Forelimb muscle (tissue), 1 donor: ENCODE results near the gene FRY. TPM values are rescaled to one million over a fixed set of nuclear protein-coding genes. Genes with fewer than 3 reads are reported as not detected.
"Not testable (repeated sequence)": the region's sequence is repeated elsewhere in the genome, so short reads cannot be mapped to it uniquely, and the experiment has no call there.

ENCODE experiments used
- DNase-seq: peaks from one replicate; pipeline ENCODE4 v3.0.0-alpha.2; 2013; ENCODE audit warnings: low read depth
- polyA plus RNA-seq: library from polyadenylated mRNA; unstranded; fragments of 120-200 nt; gene quantifications from one replicate; pipeline ENCODE4 v1.2.1, GENCODE V29; 2013; ENCODE audit not compliant: insufficient read length

Gene FRY
- polyA plus RNA-seq, result 53.1 TPM

DNA sequence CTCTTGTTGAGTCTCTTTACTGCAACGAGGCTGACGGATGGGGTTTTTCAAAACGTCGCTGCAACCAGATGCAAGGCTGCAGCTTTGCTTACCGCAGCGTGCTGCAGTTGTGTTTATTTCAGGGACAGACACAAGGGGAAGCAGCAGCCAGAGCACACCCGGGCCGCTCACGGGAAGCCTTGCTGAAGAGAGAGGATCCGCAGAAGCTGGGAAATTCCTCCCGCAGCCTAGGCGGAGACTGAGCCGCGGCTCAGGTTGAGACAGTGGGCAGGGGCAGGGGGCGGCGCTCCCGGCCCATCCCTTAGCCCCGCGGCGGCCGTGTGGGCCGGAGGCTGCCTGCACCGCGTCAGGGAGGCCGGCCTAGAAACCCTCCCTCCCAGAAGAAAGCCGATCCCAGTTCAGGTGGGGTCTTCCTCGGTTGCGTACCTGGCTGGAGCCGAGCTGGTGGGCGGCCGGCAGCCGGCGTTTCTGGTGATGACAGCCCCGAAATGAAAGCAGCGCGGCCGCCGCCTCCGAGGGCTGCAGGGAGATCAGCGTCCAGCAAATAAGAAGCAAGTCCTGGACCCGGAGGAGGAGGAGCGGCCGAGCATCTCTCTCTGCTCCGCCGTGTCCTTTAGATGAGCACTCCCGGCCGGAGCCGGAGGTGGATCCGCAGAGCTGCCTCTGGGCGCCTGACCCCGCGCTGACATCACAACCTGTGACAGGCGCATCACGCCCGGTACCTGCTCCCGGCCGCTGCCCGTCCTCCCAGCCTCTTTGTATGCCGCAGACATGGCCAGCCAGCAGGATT is at the start of gene FRY:
TSS of gene FRY (plus strand) at position 750 of the 790 bp plus-strand sequence. CDS start at position 772, 22 bp downstream.
- peak; percentile 22 for DNase-seq

DNA sequence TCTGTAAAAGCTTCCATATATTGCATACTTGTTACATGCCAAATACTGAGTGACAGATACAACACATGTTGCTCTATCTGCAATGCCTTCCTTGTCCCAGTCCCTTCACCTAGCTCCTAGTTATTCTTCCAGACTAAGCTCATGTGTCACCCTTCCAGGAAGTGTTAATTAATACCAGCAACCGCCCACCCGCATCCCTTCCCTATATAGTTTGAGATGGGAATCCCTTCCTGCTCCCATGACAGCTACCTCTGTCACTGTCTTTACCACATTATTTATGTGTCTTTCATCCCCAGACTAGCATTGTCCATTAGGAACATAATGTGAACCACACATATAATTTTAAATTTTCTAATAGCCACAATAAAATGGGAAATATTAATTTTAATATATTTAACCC is 49.5 kb upstream of the FRY start:
- DNase-seq, result no peak

DNA sequence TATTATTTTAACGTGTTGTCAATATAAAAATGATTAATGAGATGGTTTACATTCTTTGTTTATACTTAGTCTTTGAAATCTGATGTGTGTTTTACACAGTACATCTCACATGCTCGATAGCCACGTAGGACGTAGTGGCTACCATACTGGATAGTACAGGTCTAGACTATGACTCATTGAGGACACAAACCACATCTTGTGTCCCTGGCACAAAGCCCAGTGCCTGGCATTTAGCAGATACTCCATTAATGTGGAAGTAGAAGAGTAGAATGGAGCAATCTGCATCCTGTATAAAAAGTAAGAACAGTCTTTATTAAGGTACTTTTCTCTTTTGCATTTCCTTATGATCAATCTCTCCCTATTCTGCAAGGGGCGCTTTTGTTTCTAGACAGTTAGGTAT is 49.0 kb upstream of the FRY start:
- no peak for DNase-seq

DNA sequence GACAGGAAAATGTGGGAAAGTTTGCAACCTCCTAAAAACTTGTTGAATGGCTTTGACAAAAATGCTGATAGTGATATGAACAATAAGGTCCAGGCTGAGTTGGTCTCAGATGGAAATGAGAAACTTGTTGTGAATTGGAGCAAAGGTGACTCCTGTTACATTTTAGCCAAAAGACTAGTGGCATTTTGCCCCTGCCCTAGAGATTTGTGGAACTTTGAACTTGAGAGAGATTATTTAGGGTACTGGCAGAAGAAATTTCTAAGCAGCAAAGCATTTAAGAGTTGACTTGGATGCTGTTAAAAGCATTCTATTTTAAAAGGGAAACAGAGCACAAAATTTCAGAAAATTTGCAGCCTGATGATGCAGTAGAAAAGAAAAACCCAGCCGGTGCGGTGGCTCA is 47.9 kb upstream of the FRY start:
- not testable (repeated sequence) for DNase-seq

DNA sequence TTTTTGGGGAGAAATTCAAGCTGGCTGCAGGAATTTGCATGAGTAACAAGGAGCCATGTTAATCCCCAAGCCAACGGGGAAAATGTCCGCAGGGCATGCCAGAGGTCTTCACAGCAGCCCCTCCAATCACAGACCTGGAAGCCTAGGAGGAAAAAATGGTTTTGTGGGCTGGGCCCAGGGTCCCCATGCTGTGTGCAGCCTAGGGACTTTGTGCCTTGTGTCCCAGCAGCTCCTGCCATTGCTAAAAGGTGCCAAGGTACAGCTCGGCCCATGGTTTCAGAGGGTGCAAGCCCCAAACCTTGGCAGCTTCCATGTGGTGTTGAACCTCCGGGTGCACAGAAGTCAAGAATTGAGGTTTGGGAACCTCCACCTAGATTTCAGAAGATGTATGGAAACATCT is 47.2 kb upstream of the FRY start:
- DNase-seq, result not testable (repeated sequence)

DNA sequence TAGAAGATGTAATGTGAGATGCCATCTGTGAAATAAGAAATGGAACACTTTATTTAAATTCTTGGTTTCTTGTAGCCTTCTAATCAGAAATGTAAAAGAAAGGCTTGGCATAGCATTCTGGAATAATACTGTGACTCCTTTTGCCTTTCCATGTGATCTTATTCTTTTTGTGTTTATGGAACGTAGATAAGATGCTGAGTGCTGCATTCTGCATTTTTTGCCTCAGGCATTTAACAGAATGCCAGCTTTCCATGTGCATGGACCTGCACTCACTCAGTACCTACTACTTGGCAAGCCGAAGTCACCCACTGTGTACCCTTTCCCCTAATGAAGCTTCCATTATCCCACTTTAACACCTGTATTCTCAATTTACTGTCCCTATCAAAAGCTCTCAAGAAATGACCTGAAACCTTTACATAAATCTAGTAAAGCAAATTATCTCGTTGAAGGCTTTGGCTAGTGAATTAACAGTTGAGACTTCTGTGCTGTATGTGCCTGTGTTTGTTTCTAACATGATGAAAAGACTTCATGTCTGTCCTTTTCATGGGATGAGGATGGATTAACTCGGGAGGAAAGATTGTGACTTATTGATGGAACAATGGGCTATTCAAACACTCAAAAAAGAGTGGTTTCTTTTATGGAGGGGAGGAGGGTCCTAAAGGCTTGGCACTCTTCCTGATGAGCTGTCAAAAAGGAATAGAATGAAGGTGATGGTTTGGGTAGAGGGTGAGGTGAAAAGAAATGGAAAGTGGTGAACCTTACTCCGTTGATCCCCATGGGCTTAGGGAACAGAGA is 44.7 kb upstream of the FRY start:
- no peak for DNase-seq

DNA sequence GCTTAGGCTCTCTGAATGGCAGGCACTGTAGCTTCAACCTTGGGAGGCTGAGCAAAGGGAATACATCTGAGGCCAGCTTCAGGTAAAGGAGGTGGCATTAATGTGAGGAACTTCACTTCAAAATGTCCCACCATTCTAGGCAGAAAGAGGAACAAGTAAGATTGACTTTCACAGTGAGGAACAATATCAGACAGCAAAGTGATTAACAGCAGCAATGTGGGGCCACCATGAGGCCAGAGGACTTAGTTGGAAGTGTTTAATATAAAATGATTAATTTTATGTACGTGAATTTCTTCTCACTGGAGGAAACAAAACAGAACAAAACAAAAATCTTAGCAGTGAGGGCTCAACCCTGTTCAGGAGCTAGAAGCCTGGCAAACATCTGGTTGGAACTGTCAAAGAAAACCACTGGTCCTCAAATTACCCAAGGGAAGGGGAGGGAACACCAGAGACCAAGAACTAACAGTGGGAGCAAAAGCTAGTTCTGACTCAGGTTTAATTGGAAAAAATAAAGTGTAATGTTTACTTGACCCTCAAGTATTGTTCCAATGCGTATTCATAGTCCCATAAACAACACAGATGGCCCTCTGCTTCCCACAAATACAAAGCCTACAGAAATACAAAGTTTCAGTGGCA is 43.9 kb upstream of the FRY start:
- DNase-seq, result no peak

DNA sequence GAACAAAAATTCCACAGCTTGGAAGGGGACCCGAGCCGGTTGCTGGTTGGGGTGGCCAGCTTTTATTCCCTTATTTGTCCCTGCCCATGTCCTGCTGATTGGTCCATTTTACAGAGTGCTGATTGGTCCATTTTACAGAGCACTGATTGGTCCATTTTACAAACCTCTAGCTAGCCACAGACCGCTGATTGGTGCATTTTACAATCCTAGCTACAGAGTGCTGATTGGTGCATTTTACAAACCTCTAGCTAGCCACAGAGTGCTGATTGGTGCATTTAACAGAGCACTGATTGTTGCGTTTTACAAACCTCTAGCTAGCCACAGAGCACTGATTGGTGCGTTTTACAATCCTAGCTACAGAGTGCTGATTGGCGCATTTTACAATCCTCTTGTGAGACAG is 37.2 kb upstream of the FRY start:
- not testable (repeated sequence) for DNase-seq

DNA sequence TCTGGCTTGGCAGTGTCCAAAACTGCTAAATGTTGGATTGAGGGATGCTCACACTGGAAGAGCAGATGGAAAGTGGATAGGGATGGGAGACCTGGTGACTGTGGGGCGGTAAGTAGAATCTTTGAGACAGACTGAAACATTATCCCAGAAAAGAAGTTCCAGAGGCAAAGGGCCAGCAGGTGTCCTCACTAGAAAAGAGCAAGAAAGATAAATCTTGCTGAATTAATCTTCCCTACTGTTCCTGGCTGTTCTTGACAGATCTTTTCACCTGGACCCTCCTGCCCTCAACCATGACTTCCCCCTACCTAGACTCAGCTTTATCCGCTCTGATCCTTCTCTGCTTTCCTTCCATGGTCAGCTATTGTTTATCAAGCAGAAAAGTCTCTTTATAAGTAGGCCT is 35.0 kb upstream of the FRY start:
- DNase-seq, result no peak

DNA sequence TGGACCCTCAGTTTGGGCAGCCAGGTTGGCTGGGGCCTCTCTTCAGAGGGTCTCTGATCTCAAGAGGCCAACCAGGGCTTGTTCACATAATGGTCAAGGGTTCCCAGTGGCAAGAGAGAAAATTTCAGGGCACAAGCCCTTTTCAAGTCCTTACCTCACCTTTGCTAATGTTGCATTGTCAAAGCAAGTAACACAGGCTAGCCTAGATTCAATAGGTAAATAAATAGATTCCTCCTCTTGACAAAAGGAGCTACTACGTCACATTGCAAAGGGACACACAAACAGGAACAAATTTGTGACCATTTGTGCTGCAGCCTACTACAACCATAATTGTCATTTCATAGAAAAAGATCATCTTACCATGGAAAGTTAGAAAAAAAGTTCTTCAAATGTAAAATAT is 33.9 kb upstream of the FRY start:
- DNase-seq, result no peak

DNA sequence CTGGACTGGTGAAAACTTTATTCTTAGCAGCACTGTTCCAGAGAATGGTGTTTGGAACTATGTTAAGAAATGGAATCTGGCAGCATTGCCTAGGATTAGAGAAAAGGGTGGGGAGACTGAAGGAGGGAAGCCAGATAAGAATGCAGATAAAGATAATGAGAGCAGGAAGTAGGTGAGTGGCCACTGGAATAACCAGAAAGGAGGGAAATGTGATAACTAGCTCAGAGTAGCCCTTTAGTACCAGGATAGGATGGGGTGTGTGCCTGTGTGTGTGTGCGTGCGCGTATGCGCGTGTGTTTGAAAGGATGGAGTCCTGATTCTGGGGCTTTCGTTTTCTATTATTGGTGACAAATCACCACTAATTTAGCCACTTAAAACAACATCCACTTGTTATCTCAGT is 33.4 kb upstream of the FRY start:
- DNase-seq, result no peak

DNA sequence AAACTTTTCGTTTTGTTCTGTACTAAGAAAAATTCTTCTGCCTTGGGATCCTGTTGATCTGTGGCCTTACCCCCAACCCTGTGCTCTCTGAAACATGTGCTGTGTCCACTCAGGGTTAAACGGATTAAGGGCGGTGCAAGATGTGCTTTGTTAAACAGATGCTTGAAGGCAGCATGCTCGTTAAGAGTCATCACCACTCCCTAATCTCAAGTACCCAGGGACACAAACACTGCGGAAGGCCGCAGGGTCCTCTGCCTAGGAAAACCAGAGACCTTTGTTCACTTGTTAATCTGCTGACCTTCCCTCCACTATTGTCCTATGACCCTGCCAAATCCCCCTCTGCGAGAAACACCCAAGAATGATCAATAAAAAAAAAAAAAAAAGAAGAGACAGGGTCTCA is 30.8 kb upstream of the FRY start:
- not testable (repeated sequence) for DNase-seq

DNA sequence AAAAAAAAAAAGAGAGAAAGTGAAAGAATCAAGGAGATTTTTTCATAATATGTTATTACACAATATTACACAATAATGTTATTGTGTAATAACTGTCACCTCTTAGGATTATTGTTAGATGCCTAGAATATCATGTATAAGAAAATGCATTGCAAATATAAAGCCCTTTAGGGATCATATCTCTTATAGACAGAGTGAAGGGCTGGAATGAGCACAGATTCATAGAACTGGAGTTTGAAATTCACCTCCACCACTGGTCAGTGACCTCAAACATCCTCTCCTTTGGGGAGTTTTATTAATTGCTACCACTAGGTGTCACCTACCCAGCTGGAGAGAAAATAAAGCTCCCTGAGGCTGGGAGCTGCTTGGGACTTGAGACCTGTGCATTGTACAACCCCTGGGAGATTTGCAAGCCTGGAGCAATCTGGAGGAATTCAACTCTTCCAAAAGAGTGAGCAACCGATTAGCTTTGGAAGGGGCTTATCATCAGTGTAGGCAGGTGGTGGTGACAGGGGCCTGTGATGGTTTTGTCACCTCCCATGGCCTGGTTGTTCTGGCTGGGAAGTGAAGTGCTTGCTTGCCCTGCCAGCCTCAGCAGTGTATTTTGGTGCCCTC is 30.3 kb upstream of the FRY start:
- no peak for DNase-seq

DNA sequence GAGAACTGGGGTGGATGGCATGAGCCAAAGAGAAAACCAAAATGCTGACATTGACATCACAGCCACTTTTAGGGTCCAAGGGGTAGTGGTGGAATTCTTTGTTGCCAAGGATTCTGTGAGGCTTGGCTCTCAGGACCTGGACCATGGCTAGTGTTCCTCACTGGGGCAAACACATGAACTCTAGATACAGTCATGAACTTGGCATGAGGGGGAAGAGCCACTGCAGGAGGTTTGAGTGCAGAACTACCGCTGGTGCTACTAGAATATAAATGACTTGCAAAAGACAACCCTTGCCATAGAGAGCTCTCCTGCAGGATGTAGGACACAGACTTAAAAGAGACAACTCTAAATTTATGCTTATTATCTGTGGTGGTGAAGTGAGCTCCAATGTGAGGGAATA is 29.8 kb upstream of the FRY start:
- DNase-seq, result no peak

DNA sequence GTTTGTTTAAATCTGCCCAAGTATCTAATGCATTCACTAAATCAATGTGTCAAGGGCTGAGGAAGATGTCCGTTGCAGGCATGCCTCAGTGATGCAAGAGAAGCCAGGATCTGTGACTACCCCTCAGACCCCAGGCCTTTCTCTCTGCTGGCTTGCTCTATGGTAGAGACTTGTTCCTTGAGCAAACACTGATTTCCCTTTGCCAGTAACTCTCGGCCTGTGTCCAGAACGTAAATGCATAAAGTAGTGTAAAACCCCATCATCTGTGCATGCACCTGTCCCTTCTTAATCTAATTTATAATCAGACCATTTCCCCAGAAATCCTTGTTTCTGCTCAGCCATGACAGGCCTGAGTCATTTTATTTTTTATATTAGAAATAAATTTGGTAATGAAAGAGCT is 28.7 kb upstream of the FRY start:
- no peak for DNase-seq

DNA sequence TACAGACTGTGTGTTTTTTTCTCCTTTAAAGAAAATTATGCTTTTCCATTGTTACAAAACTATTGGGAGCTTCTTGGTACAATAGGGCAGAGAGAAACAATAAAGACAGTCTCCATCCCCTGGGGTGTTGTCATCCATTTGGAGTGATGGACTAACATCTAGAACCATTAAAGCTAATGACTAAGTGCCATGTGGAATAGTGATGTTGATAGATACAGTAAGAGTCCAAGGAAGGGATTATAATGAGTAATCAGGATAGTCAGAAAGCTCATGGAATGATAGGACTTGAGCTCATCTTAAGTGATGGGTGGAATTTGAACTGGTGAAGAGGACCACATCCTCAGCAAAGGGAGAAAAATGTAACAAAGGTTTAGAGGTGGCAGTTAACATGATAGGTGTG is 24.1 kb upstream of the FRY start:
- no peak for DNase-seq

DNA sequence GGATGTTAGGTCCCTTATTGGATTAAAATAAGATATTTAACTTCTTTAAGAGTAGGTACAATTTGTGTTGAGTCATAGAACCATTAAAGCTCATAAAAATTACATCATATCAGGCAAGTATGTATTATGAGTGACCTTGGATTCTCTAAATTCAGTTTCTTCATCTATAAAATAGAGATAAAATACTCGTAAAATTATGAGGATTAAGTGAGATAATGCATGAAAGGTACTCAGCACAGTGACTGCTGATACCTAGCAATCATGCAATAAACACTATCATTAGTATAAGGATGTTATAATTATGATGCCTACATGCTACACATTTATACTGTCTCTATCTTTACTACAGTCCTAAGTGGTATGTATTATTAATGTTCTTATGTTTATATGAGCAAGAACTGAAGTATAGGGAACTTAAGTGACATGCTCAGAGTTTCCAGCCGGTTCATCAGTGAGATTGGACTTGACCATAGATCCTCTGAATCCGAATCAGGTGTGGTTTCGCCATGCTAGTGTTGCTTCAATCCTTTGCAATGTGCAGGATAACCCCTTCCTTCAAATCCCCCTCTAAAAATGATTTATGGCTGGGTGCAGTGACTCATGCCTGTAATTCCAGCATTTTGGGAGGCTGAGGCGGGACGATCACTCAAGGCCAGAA is 22.9 kb upstream of the FRY start:
- DNase-seq, result no peak

DNA sequence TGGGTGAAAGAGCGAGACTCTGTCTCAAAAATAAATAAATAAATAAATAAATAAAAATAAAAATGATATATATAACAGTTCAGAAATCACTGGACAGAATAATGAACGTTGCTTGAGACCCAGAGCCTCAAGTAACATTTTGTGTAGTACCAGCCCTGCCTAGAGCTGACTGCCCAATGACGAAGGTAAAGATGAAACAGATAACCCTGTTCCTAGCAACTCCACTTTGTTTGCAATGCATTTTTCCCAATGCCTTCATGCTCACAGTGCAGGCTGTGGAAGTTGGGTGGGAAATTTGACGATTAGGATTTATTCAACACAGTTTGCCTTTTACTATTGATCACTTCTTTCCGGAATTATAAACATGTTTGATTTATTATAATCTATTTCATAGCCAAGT is 22.2 kb upstream of the FRY start:
- no peak for DNase-seq

DNA sequence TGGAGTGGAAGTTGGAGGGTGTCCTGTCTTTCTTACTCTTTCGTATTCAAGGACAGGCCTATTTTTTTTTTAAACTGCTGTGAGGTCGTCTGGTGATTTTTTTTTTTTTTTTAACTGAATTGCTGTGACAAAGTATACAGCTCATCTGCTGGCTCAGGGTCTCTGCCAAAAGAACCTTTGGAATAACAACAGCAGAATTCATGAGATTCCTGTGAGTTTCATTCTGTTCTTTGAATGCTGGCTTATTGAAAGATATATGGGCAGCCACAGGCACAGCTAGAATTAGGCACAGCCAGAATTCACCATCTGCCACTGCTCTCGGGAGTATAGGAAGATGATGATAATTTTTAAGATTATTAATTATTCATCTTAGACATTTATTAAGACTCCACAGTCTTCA is 21.4 kb upstream of the FRY start:
- no peak for DNase-seq

DNA sequence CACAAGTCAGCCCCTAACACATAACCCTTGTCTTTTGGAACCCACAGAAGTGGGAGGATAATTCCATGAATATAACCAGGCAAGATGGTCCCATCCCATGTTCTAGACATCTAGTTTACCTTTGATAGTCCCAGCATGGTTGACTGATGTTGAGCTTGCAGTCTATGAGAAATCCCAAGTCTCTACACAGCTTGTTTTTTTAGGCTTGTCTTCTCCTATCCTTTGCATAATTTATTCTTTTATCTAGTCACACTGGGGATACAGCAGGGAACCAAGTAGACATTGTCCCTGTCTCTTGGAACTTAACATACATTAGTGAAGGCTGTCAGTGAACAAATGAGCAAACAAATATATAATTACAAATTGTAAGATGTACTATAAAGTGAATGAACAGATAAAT is 19.6 kb upstream of the FRY start:
- no peak for DNase-seq

DNA sequence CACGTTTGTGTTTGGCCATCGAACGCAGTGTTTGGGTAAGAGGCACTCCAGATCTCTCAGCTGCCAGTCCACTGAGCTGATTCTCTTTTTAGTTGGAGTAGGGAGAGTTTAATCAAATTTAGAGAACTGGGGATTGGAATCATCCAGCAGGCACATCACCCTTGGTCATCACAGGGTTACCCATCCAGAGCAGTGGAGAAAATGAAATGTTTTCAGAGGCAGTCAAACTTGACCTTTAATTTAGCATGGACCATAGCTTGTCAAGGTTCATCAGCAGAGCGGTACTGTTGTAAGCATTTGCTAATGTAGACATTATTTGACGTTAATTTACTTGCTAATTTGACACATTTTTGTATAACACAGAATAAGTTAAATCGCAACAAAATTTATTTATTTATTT is 18.4 kb upstream of the FRY start:
- no peak for DNase-seq

DNA sequence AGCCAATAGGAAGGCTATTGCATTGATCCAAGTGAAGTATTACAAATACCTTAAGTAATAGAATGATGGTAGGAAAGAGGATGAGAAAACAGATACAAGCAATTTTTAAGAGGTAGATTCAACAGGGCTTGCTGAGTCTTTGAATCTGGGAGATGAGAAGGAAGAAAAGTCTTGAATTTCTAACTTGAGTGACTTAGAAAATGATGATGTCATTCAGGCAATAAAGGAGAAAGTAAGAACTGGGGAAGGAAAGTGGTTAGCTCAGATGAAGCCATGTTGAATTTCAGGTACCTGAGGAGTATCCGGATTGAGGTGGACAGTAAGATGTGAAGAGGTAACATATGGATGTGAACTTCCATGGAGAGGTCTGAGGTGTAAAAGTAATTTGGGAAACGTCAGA is 15.5 kb upstream of the FRY start:
- DNase-seq, result no peak
